ENCODE measurements around the gene SPATA6. TPM values are rescaled to one million over a fixed set of nuclear protein-coding genes. Genes with fewer than 3 reads are reported as not detected.

Gene SPATA6
- total and polyA plus RNA-seq, 2 of the 8 experiments (the other 6 are each of a cell fraction or from before 2014, with no cell fraction given) = 2.4 to 17.2 TPM

DNA sequence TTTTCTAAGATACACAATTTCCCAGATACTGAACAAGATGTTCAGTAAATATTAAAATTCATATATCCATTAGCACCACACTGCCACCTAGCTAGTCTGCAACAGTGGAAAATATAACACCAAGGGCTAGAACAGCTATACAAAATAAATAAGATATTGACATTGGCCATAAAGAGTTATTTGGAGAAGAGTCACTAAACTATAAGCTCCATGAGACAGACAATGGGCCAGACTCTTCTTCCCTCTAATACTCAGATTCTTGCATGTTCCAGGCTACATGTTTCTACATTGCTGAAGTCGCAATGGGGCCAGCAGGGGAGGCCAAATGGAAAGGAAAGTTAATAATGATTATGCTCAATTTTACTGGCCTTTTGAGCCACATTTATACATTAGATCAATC, 21.5 kb downstream of the SPATA6 start:
- Histone ChIP-seq H3K9ac (replicated peaks in 1 of 4; ENCODE audit: extremely low read depth in 1 of 4, low read depth in 3 of 4, low read length in 3 of 4) (no peak overlapping the region), H3K4me2 (ENCODE audit: insufficient read depth in 1 of 2, low read depth in 2 of 2, low read length in 2 of 2) (no peak overlapping the region), H4K8ac (ENCODE audit: extremely low read depth, insufficient read depth, low read length) (no peak overlapping the region), H3K4ac (replicated peaks; ENCODE audit: insufficient read length, low read depth, low read length) (no peak overlapping the region), H3K4me3 (ENCODE audit: extremely low read depth in 1 of 4, insufficient read depth in 2 of 4, low read depth in 3 of 4, low read length in 4 of 4) (no peak overlapping the region), H4K91ac (replicated peaks; ENCODE audit: insufficient read length, low read length) (no peak overlapping the region), H3K23me2 (ENCODE audit: low read depth, low read length) (no peaks in the 10 kb centered on the region), H3K14ac (ENCODE audit: insufficient read length) (no peak overlapping the region), H2BK12ac (ENCODE audit: low read depth, low read length) (no peak overlapping the region), H3K36me3 (ENCODE audit: control insufficient read depth in 2 of 4, insufficient read depth in 4 of 4, low read length in 3 of 4) (no peaks in the 10 kb centered on the region), H2BK20ac (ENCODE audit: low read length) (no peak overlapping the region), H3K18ac (ENCODE audit: extremely low read depth, low read length) (no peak overlapping the region), H2BK120ac (replicated peaks; ENCODE audit: low read depth, low read length) (no peak overlapping the region), H4K5ac (ENCODE audit: insufficient read length, low read depth, low read length) (no peak overlapping the region), H4K20me1 (replicated peaks in 1 of 2; ENCODE audit: control insufficient read depth in 1 of 2, insufficient read depth in 2 of 2, low read length in 2 of 2) (no peaks in the 10 kb centered on the region), H3K79me1 (ENCODE audit: low read depth, low read length) (no peaks in the 10 kb centered on the region), H3K23ac (ENCODE audit: insufficient read length) (no peak overlapping the region), H2BK15ac (ENCODE audit: low read length) (no peak overlapping the region), H2BK5ac (ENCODE audit: low read depth, low read length) (no peak overlapping the region), H3K9me3 (ENCODE audit: insufficient read depth in 2 of 2, low read depth in 1 of 2, low read length in 1 of 2) (no peaks in the 10 kb centered on the region), H3K27ac (ENCODE audit: low read depth, low read length) (no peak overlapping the region), H3K27me3 (replicated peaks in 1 of 4; ENCODE audit: control insufficient read depth in 3 of 4, extremely low read depth in 1 of 4, insufficient read depth in 3 of 4, low read length in 3 of 4) (peaks cover 0 to 2% (median 0%) of the 10 kb centered on the region in 4 experiments; a peak in 1 of 7 replicates), H3K4me1 (replicated peaks in 1 of 4; ENCODE audit: control insufficient read depth in 3 of 4, insufficient read depth in 4 of 4, low read length in 3 of 4) (no peaks in the 10 kb centered on the region), H3K56ac (replicated peaks; ENCODE audit: insufficient read length, low read depth, low read length) (no peak overlapping the region), H2AFZ (ENCODE audit: low read length) (no peak overlapping the region), H2AK5ac (ENCODE audit: low read depth, low read length) (no peak overlapping the region), H3K79me2 (ENCODE audit: control insufficient read depth in 1 of 2, insufficient read depth in 2 of 2, low read length in 2 of 2) (no peaks in the 10 kb centered on the region)
- FAIRE-seq (no peak), DNase-seq (ENCODE audit: low read depth in 1 of 2, low spot score in 2 of 2) (no peak)
- WGBS, 2 experiments (ENCODE audit: extremely low coverage in 1 of 2, insufficient coverage in 1 of 2, insufficient read length in 1 of 2, insufficient replicate concordance in 2 of 2, low coverage in 1 of 2, low lambda C conversion rate in 2 of 2, missing lambda C conversion rate in 1 of 2) = 75% methylated on average over 1 of the region's 1 CpG; no CpG with 5 or more reads in 1 of the 2 experiments
- POLR2A ChIA-PET (ENCODE audit: partially characterized antibody) = no interaction called here
- CTCF ChIA-PET (ENCODE audit: partially characterized antibody) = interaction anchor here (0.6 to 1.5 kb wide), 5 partner anchors 11 to 1171 kb away, joined by 3 to 4 read pairs (median 4); no protein-coding TSS in a partner anchor
- TF ChIP-seq GABPA (IDR thresholded peaks at IDR 0.05; ENCODE audit: borderline replicate concordance, insufficient read depth, low read length) (no peak), FOSL1 (IDR thresholded peaks at IDR 0.05; ENCODE audit: insufficient read depth, low read depth, low read length) (no peak), RXRA (IDR thresholded peaks at IDR 0.05; ENCODE audit: insufficient read depth, low read depth, low read length) (no peak), NANOG (IDR thresholded peaks at IDR 0.05; ENCODE audit: insufficient read depth, low read depth, low read length, poor library complexity, severe bottlenecking) (no peak), KDM5A (IDR thresholded peaks at IDR 0.05; ENCODE audit: low read length) (no peak), TAF1 (IDR thresholded peaks at IDR 0.05; ENCODE audit: low read depth, low read length) (no peak), EZH2 (IDR thresholded peaks at IDR 0.05; ENCODE audit: low read depth, low read length, severe bottlenecking) (no peak), SAP30 (IDR thresholded peaks at IDR 0.05; ENCODE audit: insufficient read depth, insufficient replicate concordance, low read length) (no peak), SIRT6 (IDR thresholded peaks at IDR 0.05; ENCODE audit: low read length) (no peak)
- TF ChIP-seq, protein P1, sequence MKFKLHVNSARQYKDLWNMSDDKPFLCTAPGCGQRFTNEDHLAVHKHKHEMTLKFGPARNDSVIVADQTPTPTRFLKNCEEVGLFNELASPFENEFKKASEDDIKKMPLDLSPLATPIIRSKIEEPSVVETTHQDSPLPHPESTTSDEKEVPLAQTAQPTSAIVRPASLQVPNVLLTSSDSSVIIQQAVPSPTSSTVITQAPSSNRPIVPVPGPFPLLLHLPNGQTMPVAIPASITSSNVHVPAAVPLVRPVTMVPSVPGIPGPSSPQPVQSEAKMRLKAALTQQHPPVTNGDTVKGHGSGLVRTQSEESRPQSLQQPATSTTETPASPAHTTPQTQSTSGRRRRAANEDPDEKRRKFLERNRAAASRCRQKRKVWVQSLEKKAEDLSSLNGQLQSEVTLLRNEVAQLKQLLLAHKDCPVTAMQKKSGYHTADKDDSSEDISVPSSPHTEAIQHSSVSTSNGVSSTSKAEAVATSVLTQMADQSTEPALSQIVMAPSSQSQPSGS (IDR thresholded peaks at IDR 0.05; ENCODE audit: low read length) = no peak
- TF ChIP-seq, protein P2, sequence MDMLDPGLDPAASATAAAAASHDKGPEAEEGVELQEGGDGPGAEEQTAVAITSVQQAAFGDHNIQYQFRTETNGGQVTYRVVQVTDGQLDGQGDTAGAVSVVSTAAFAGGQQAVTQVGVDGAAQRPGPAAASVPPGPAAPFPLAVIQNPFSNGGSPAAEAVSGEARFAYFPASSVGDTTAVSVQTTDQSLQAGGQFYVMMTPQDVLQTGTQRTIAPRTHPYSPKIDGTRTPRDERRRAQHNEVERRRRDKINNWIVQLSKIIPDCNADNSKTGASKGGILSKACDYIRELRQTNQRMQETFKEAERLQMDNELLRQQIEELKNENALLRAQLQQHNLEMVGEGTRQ (IDR thresholded peaks at IDR 0.05; ENCODE audit: low read length) = no peak

Data from H1 (cell line).